Uterus (tissue), 2 donors: ENCODE results near the gene GJC2.

ENCODE experiments used
- POLR2A ChIP-seq, 2 donors: fragments of 450-650 bp; IDR thresholded peaks; one replicate each; pipeline ENCODE4 v1.6.1; 2016; ENCODE audit warnings: antibody characterized with exemption in 2 of 2, mild to moderate bottlenecking in 1 of 2, moderate library complexity in 1 of 2
- TF ChIP-seq, protein P1 (sequence below), 4 experiments: fragments of 200-600 bp in 2 of 4; fragments of 450-650 bp in 2 of 4; sonication (generic) in 2 of 4; IDR thresholded peaks; one replicate each; pipeline ENCODE4 v1.5.1; 2016 to 2019; ENCODE audit warnings: antibody characterized with exemption in 4 of 4, mild to moderate bottlenecking in 2 of 4, moderate library complexity in 1 of 4

GRCh38 chr1:228101614-228101993 lies 48.1 kb upstream of the GJC2 start:
- TF ChIP-seq, protein P1, sequence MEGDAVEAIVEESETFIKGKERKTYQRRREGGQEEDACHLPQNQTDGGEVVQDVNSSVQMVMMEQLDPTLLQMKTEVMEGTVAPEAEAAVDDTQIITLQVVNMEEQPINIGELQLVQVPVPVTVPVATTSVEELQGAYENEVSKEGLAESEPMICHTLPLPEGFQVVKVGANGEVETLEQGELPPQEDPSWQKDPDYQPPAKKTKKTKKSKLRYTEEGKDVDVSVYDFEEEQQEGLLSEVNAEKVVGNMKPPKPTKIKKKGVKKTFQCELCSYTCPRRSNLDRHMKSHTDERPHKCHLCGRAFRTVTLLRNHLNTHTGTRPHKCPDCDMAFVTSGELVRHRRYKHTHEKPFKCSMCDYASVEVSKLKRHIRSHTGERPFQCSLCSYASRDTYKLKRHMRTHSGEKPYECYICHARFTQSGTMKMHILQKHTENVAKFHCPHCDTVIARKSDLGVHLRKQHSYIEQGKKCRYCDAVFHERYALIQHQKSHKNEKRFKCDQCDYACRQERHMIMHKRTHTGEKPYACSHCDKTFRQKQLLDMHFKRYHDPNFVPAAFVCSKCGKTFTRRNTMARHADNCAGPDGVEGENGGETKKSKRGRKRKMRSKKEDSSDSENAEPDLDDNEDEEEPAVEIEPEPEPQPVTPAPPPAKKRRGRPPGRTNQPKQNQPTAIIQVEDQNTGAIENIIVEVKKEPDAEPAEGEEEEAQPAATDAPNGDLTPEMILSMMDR (IDR thresholded peaks at IDR 0.05): no peak
- no peak for TF ChIP-seq POLR2A (IDR thresholded peaks at IDR 0.05)
